NCI-H187 (cell line): Measurements from ENCODE around the gene RIMS1.
"Not testable (repeated sequence)": the region's sequence is repeated elsewhere in the genome, so short reads cannot be mapped to it uniquely, and the experiment has no call there.

Experiments used
- DNase-seq, 2 experiments: peaks; one replicate each; lab custom pipeline; 2025; lab: John Stamatoyannopoulos, UW

Gene RIMS1

GRCh38 chr6:72335203-72335602, 448.9 kb downstream of the RIMS1 start:
- DNase-seq, result not testable (repeated sequence)

GRCh38 chr6:72348926-72349325, 462.6 kb downstream of the RIMS1 start:
- no peak for DNase-seq

- no peak for DNase-seq
These were observed 464.0 kb downstream of the RIMS1 start for GRCh38 chr6:72350296-72350881.

- DNase-seq, result no peak
These were observed 477.7 kb downstream of the RIMS1 start for GRCh38 chr6:72363844-72364740.

- DNase-seq, result no peak
These were observed 479.4 kb downstream of the RIMS1 start for GRCh38 chr6:72365773-72366172.

- DNase-seq, result no peak
These were observed 481.1 kb downstream of the RIMS1 start for GRCh38 chr6:72367439-72367838.

- DNase-seq, result no peak
These were observed 485.1 kb downstream of the RIMS1 start for GRCh38 chr6:72371473-72371872.

GRCh38 chr6:72374172-72374571, 487.8 kb downstream of the RIMS1 start:
- DNase-seq, result no peak

- DNase-seq, result no peak
These were observed 488.5 kb downstream of the RIMS1 start for GRCh38 chr6:72374857-72375256.

- no peak for DNase-seq
These were observed 490.4 kb downstream of the RIMS1 start for GRCh38 chr6:72376736-72377135.

GRCh38 chr6:72381076-72381475, 494.7 kb downstream of the RIMS1 start:
- DNase-seq, result no peak

GRCh38 chr6:72382602-72383529, 496.5 kb downstream of the RIMS1 start:
- no peak for DNase-seq

- no peak for DNase-seq
These were observed 500.0 kb downstream of the RIMS1 start for GRCh38 chr6:72386324-72386723.

- DNase-seq, result no peak
These were observed 503.3 kb downstream of the RIMS1 start for GRCh38 chr6:72389698-72390097.

GRCh38 chr6:72390548-72390947, 504.2 kb downstream of the RIMS1 start:
- no peak for DNase-seq

- DNase-seq, result no peak
These were observed 515.5 kb downstream of the RIMS1 start for GRCh38 chr6:72401865-72402264.

GRCh38 chr6:72403413-72403812, 517.1 kb downstream of the RIMS1 start:
- no peak for DNase-seq

- no peak for DNase-seq
These were observed 520.2 kb downstream of the RIMS1 start for GRCh38 chr6:72406517-72406916.

GRCh38 chr6:72410769-72411168, 524.4 kb downstream of the RIMS1 start:
- DNase-seq, result no peak

- DNase-seq, result peak; percentile 11 to 60
These were observed 525.7 kb downstream of the RIMS1 start for GRCh38 chr6:72411872-72412708.

GRCh38 chr6:72412709-72413044, 526.3 kb downstream of the RIMS1 start:
- no peak for DNase-seq

GRCh38 chr6:72413884-72414283, 527.5 kb downstream of the RIMS1 start:
- no peak for DNase-seq
